Type B pancreatic cell (in vitro differentiated cells): ENCODE data around the gene ZBTB7B. TPM values are rescaled to one million over a fixed set of nuclear protein-coding genes. Genes with fewer than 3 reads are reported as not detected.
A peak's percentile ranks its signal among the peaks of the same experiment; 100 is the strongest.

ENCODE experiments used
- DNase-seq: peaks from one replicate; pipeline ENCODE4 v3.0.0; 2021; ENCODE audit warnings: mixed read lengths; ENCODE audit not compliant: unreplicated experiment; ENCODE audit errors: extremely low spot score
- H3K27ac Mint-ChIP-seq: 2 replicates; pipeline ENCODE4 v1.8.0; 2021; ENCODE audit warnings: mild to moderate bottlenecking, mixed read lengths
- H3K27me3 Mint-ChIP-seq: 2 replicates; pipeline ENCODE4 v1.8.0; 2021; ENCODE audit warnings: mixed read lengths
- H3K36me3 Mint-ChIP-seq: 2 replicates; pipeline ENCODE4 v1.8.0; 2021; ENCODE audit warnings: mixed read lengths
- H3K4me1 Mint-ChIP-seq: one replicate; pipeline ENCODE4 v1.8.0; 2021; ENCODE audit warnings: mixed read lengths; ENCODE audit not compliant: unreplicated experiment
- H3K4me3 Mint-ChIP-seq: 2 replicates; pipeline ENCODE4 v1.8.0; 2021; ENCODE audit warnings: mild to moderate bottlenecking, mixed read lengths
- H3K9me3 Mint-ChIP-seq: 2 replicates; pipeline ENCODE4 v1.8.0; 2021; ENCODE audit warnings: mixed read lengths
- CTCF ChIP-seq: fragments of 200-600 bp; sonication (generic); conservative IDR thresholded peaks from 2 replicates; pipeline ENCODE4 v1.5.0; 2021; ENCODE audit warnings: antibody characterized with exemption, mild to moderate bottlenecking
- total RNA-seq: library from RNA; stranded (reverse); gene quantifications from 2 replicates; pipeline ENCODE4 v1.2.1, GENCODE V29; 2021; ENCODE audit warnings: low replicate concordance

Gene ZBTB7B
- total RNA-seq, 1 donor from 2014 or later: 38.1 TPM

GRCh38 chr1:154969860-154970452 is 32.6 kb upstream of the ZBTB7B start:
- no peak for DNase-seq

GRCh38 chr1:154970631-154971340 is 31.8 kb upstream of the ZBTB7B start, which contains the start of gene SHC1:
SHC1 (minus strand) TSS chr1:154970747; CDS start chr1:154970526, 221 bp downstream.
- Mint-ChIP-seq H3K36me3 (peaks cover 7% of the 10 kb centered on the region), H3K27ac (peak within 1 kb of the TSS; percentile 95), H3K4me1 (peaks cover 36% of the 10 kb centered on the region), H3K9me3 (no peaks in the 10 kb centered on the region), H3K27me3 (no peaks in the 10 kb centered on the region), H3K4me3 (peak within 1 kb of the TSS; percentile 89)
- no peak for TF ChIP-seq CTCF
- DNase-seq: peak; percentile 85

More at GRCh38 chr1:154969860-154970452, 32.6 kb upstream of the ZBTB7B start:
- Mint-ChIP-seq H3K27ac (peak overlapping the region; percentile 50), H3K27me3 (no peaks in the 10 kb centered on the region), H3K9me3 (no peaks in the 10 kb centered on the region), H3K4me1 (peaks cover 36% of the 10 kb centered on the region), H3K36me3 (peaks cover 7% of the 10 kb centered on the region), H3K4me3 (peak overlapping the region; percentile 89)
- TF ChIP-seq CTCF: no peak

- no peaks in the 10 kb centered on the region for H3K9me3 Mint-ChIP-seq
- peaks cover 7% of the 10 kb centered on the region for H3K36me3 Mint-ChIP-seq
- no peak for TF ChIP-seq CTCF
- no peaks in the 10 kb centered on the region for H3K27me3 Mint-ChIP-seq
- peak overlapping the region; percentile 95 for H3K27ac Mint-ChIP-seq
- H3K4me3 Mint-ChIP-seq: peak overlapping the region; percentile 89
- H3K4me1 Mint-ChIP-seq: peaks cover 39% of the 10 kb centered on the region
- no peak for DNase-seq
These were observed 31.1 kb upstream of the ZBTB7B start for GRCh38 chr1:154971341-154971998.

GRCh38 chr1:154972213-154972516 is 30.4 kb upstream of the ZBTB7B start:
- Mint-ChIP-seq H3K27ac (no peak overlapping the region), H3K9me3 (no peaks in the 10 kb centered on the region), H3K4me3 (peak overlapping the region; percentile 83), H3K4me1 (peaks cover 43% of the 10 kb centered on the region), H3K27me3 (no peaks in the 10 kb centered on the region), H3K36me3 (peaks cover 7% of the 10 kb centered on the region)
- TF ChIP-seq CTCF: no peak
- DNase-seq: no peak

GRCh38 chr1:154972517-154973343 is 29.9 kb upstream of the ZBTB7B start:
- DNase-seq: no peak
- Mint-ChIP-seq H3K36me3 (peaks cover 7% of the 10 kb centered on the region), H3K9me3 (no peaks in the 10 kb centered on the region), H3K27me3 (no peaks in the 10 kb centered on the region), H3K4me1 (peaks cover 42% of the 10 kb centered on the region), H3K27ac (no peak overlapping the region), H3K4me3 (peak overlapping the region; percentile 83)
- no peak for TF ChIP-seq CTCF
